Measurements from ENCODE around the gene RMDN2. TPM values are rescaled to one million over a fixed set of nuclear protein-coding genes. Genes with fewer than 3 reads are reported as not detected.
A peak's percentile ranks its signal among the peaks of the same experiment; 100 is the strongest.

Gene RMDN2
- total RNA-seq, 1 donor from 2014 or later = 23.2 TPM

- DNase-seq (ENCODE audit: low read depth) = peak; percentile 67
Observed at GRCh38 chr2:38037757-38038621, 112.9 kb downstream of the RMDN2 start.

DNA sequence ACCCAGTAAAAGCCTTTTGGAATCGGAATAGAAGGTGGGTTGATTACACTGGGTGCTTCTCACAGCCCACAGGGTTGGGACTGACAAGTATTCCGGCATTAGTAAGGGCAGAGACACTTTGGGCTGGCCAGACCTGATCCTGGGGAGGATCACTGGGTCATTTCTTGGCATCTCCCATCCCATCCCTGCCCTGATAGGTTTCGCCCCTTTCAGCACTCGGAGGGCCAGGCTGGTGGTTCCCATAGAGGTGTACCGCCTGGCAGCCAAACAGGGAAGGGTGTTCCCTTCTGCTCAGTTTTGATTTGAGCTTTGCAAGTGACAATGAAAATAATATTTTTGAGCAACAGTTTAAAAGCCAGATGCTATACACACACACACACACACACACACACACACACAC is 113.6 kb downstream of the RMDN2 start:
- DNase-seq (ENCODE audit: low read depth) = no peak

GRCh38 chr2:38039121-38039910 is 114.2 kb downstream of the RMDN2 start:
- DNase-seq (ENCODE audit: low read depth) = no peak

DNA sequence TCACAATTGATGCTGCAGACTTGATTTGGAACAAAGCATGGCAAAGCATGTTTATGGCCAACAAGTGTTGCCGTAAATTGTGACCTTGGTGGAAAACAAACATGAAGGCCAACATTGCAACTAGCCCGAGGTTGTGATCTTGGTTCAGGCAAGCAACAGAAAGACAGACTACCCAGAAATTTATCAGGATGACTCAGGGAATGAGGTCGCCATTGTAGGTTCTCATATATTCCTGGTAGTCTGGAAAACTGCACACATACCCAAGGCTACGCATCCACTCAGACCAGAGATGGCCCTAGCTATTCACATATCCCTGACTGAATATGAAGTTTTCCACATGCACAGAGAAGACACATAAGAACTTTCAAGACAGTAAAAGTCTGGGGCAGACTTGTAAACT is 120.7 kb downstream of the RMDN2 start:
- no peak for DNase-seq (ENCODE audit: low read depth)

GRCh38 chr2:38056216-38056615 is 131.1 kb downstream of the RMDN2 start:
- no peak for DNase-seq (ENCODE audit: low read depth)

GRCh38 chr2:38057651-38058410 is 132.7 kb downstream of the RMDN2 start:
- DNase-seq (ENCODE audit: low read depth) = no peak

DNA sequence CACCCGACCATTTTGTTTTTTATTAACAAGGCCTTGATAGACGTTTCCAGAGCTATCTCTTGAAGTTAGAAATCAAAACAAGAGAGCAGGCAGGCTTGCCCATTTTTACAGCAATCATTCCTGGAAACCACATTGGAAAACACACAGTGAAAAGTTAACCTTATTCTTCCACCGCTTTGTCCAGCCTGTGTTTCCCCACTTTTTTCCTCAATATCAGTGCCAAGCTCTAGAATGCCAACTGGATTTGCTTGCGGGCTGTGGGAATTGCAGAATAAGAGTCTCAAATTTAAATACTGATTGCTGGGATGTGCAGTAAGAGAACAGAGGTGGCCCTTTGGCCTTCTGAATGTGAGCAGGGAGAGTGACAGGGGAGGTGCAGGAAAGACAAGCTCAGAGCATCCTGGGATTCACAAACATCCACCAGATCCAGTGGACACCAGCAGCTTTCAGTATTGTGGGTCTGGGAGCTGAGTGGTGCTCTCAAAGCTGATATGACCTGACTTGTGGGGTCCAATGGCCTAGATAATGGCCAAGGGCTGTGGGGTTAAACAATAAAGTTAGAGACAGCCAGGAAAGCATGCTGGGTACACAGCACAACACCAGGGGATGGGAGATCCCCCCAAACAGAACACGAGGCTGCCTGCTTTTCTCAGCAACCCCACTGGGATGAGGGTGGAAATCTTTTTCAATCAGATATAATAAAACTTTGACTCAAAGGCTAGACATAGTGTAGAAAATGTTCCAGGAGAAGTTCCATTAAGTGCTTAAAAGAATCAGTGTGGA is 135.3 kb downstream of the RMDN2 start:
- DNase-seq (ENCODE audit: low read depth) = no peak

DNA sequence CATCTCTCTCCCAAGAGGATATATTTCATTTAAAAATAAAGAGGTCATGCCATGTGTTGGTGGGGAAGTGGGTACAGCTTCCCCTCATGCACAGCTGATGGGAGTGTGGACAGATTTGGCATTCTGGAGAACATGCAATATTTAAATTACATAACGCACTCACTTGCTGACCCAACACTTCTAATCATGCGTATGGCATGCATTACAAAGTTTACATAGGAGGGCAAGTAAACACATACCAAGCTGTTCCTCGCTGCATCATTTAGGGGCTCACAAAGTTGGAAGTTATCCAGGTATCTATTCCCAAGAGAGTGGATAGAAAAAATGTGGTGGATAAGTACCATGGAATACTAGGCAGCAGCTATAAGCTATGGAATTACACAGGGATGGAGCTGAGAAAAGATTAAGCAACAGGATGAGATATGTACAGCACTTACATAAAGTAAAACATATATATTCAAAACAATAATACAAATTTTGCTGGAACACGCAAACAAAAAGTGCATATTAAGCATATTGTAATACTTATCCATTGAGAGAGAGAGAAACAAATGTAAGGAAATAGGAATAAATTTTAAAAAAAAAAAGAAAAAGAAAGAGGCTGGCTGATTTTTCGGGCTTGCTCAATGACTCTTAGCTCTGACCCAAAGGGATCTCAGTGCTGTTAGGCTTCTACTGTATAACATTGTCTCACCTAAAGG is 139.9 kb downstream of the RMDN2 start:
- no peak for DNase-seq (ENCODE audit: low read depth)

- DNase-seq (ENCODE audit: low read depth) = no peak
Observed at GRCh38 chr2:38065502-38066135, 140.5 kb downstream of the RMDN2 start.

- no peak for DNase-seq (ENCODE audit: low read depth)
Observed at GRCh38 chr2:38066421-38067115, 141.5 kb downstream of the RMDN2 start.

Other genes with a start within 250 kb of the RMDN2 start
- 14.4 and 18.1 TPM in 2 replicates for gene CYP1B1, start 150.9 kb downstream of the RMDN2 start, total RNA-seq